ENCODE results near the gene SLC46A3.
A peak's percentile ranks its signal among the peaks of the same experiment; 100 is the strongest.

Gene SLC46A3

GRCh38 chr13:28728642-28729041 is 9.9 kb upstream of the SLC46A3 start:
- Mint-ChIP-seq H3K27me3 (ENCODE audit: low read depth) (peaks cover 35% of the 10 kb centered on the region), H3K27ac (no peak overlapping the region), H3K9me3 (no peaks in the 10 kb centered on the region), H3K4me3 (no peak overlapping the region), H3K4me1 (no peaks in the 10 kb centered on the region), H3K36me3 (ENCODE audit: low read depth) (no peaks in the 10 kb centered on the region)
- TF ChIP-seq, protein P1, sequence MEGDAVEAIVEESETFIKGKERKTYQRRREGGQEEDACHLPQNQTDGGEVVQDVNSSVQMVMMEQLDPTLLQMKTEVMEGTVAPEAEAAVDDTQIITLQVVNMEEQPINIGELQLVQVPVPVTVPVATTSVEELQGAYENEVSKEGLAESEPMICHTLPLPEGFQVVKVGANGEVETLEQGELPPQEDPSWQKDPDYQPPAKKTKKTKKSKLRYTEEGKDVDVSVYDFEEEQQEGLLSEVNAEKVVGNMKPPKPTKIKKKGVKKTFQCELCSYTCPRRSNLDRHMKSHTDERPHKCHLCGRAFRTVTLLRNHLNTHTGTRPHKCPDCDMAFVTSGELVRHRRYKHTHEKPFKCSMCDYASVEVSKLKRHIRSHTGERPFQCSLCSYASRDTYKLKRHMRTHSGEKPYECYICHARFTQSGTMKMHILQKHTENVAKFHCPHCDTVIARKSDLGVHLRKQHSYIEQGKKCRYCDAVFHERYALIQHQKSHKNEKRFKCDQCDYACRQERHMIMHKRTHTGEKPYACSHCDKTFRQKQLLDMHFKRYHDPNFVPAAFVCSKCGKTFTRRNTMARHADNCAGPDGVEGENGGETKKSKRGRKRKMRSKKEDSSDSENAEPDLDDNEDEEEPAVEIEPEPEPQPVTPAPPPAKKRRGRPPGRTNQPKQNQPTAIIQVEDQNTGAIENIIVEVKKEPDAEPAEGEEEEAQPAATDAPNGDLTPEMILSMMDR (IDR thresholded peaks at IDR 0.05; ENCODE audit: unreplicated experiment in 3 of 3): no peak

- Mint-ChIP-seq H3K36me3 (ENCODE audit: low read depth) (no peaks in the 10 kb centered on the region), H3K4me1 (no peaks in the 10 kb centered on the region), H3K9me3 (no peaks in the 10 kb centered on the region), H3K4me3 (no peak overlapping the region), H3K27me3 (ENCODE audit: low read depth) (peaks cover 31% of the 10 kb centered on the region), H3K27ac (no peak overlapping the region)
- TF ChIP-seq, protein P1 (IDR thresholded peaks at IDR 0.05; ENCODE audit: unreplicated experiment in 3 of 3): no peak
Observed at GRCh38 chr13:28725046-28725610, 6.4 kb upstream of the SLC46A3 start.

GRCh38 chr13:28723806-28724205 is 5.0 kb upstream of the SLC46A3 start:
- H3K4me1 Mint-ChIP-seq: peaks cover 8% of the 10 kb centered on the region
- H3K4me3 Mint-ChIP-seq: no peak overlapping the region
- H3K36me3 Mint-ChIP-seq (ENCODE audit: low read depth): no peaks in the 10 kb centered on the region
- H3K27ac Mint-ChIP-seq: no peak overlapping the region
- TF ChIP-seq, protein P1 (IDR thresholded peaks at IDR 0.05; ENCODE audit: unreplicated experiment in 3 of 3): no peak
- no peaks in the 10 kb centered on the region for H3K9me3 Mint-ChIP-seq
- peaks cover 36% of the 10 kb centered on the region for H3K27me3 Mint-ChIP-seq (ENCODE audit: low read depth)

GRCh38 chr13:28719227-28720055 is 671 bp upstream of the SLC46A3 start:
- Mint-ChIP-seq H3K27ac (peak overlapping the region; percentile 69 to 83 (median 77)), H3K9me3 (no peaks in the 10 kb centered on the region), H3K36me3 (ENCODE audit: low read depth) (no peaks in the 10 kb centered on the region), H3K4me3 (peak overlapping the region; percentile 89 to 93 (median 91)), H3K4me1 (peaks cover 8% of the 10 kb centered on the region), H3K27me3 (ENCODE audit: low read depth) (peaks cover 46% of the 10 kb centered on the region)
- TF ChIP-seq, protein P1 (IDR thresholded peaks at IDR 0.05; ENCODE audit: unreplicated experiment in 3 of 3): no peak

DNA sequence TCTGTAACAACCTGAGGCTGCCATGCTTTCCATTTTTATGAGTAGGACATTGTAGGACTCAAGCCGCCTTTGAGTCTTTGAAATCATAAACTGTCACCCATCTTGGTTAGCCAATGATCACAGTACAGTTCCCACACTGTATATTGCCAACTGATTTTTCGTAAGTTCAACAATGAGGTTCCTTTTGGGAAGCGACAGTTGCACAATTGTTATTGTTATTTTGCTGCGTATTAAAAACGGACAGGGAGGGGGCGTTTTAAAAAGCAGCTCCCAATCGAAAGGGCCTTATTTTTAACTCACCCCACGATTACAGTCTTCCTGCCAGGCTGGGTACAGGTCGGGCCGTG is 601 bp downstream of the SLC46A3 start:
- peaks cover 50% of the 10 kb centered on the region for H3K27me3 Mint-ChIP-seq (ENCODE audit: low read depth)
- no peaks in the 10 kb centered on the region for H3K36me3 Mint-ChIP-seq (ENCODE audit: low read depth)
- TF ChIP-seq, protein P1 (IDR thresholded peaks at IDR 0.05; ENCODE audit: unreplicated experiment in 3 of 3): no peak
- peaks cover 8% of the 10 kb centered on the region for H3K4me1 Mint-ChIP-seq
- H3K27ac Mint-ChIP-seq: peak overlapping the region in 1 of 3 experiments; percentile 85
- H3K9me3 Mint-ChIP-seq: no peaks in the 10 kb centered on the region
- peak overlapping the region; percentile 89 to 93 (median 91) for H3K4me3 Mint-ChIP-seq
